Erythroblast (primary cell): ENCODE measurements around the gene NEK3.

Experiments used
- GATA1 ChIP-seq: IDR thresholded peaks from 2 replicates; pipeline ENCODE4 v1.6.1; 2011; ENCODE audit warnings: low read depth, mild to moderate bottlenecking, control low read depth, low read length, moderate library complexity
- POLR2A ChIP-seq: IDR thresholded peaks from 2 replicates; pipeline ENCODE4 v1.6.1; 2011; ENCODE audit warnings: mild to moderate bottlenecking, low read length

DNA sequence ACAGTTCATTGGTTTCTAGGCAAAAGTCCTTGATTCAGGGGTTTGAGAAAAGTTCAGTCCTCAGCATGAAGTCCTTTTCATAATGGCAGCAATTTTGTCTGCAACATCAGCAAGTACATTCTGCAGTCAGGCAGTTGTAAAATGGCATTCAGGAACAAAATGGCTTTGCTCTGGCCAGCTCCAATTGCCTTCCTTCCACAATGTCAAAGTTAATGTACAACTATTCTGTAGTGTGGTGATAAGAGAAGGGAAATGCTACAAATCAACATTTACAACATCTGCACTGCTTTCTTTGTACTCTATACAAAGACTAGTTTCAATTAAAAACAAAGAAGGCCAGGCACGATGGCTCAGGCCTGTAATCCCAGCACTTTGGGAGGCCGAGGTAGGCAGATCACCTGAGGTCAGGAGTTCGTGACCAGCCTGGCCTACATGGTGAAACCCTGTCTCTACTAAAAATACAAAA, 1.8 kb upstream of the NEK3 start:
- TF ChIP-seq POLR2A = no peak
- no peak for TF ChIP-seq GATA1
